ENCODE data around the gene GOLGA8J.

GRCh38 chr15:30068326-30068725 is 14.4 kb upstream of the GOLGA8J start:
- TF ChIP-seq MAX (IDR thresholded peaks at IDR 0.05; ENCODE audit: low read depth), result no peak
- no peak for TF ChIP-seq RXRA (IDR thresholded peaks at IDR 0.05; ENCODE audit: borderline replicate concordance, low read depth)
- TF ChIP-seq USF2 (IDR thresholded peaks at IDR 0.05; ENCODE audit: borderline replicate concordance, low read depth, low read length), result no peak
- TF ChIP-seq SMC3 (IDR thresholded peaks at IDR 0.05; ENCODE audit: low read depth, low read length), result no peak
- no peak for TF ChIP-seq EZH2phosphoT487 (IDR thresholded peaks at IDR 0.05; ENCODE audit: borderline replicate concordance, low read depth)
- no peak for TF ChIP-seq TEAD4 (IDR thresholded peaks at IDR 0.05; ENCODE audit: borderline replicate concordance, insufficient read depth)
- no peak for TF ChIP-seq CTCF (IDR thresholded peaks at IDR 0.05)
- no peak for TF ChIP-seq SIN3A (IDR thresholded peaks at IDR 0.05; ENCODE audit: borderline replicate concordance, low read depth, low read length)
- TF ChIP-seq YY1 (IDR thresholded peaks at IDR 0.05; ENCODE audit: low read depth), result no peak
- TF ChIP-seq RFX5 (IDR thresholded peaks at IDR 0.05; ENCODE audit: low read length), result no peak
- TF ChIP-seq POLR2AphosphoS5 (IDR thresholded peaks at IDR 0.05; ENCODE audit: low read depth, low read length), result no peak
- TF ChIP-seq EP300 (IDR thresholded peaks at IDR 0.05; ENCODE audit: borderline replicate concordance in 1 of 2, low read depth in 1 of 2, low read length in 1 of 2), result no peak
- no peak for TF ChIP-seq NFIC (IDR thresholded peaks at IDR 0.05; ENCODE audit: borderline replicate concordance)
